ENCODE measurements around the gene EBLN2.

The EBLN2 gene

GRCh38 chr3:73026760-73027113 is 34.7 kb upstream of the EBLN2 start:
- no peaks in the 10 kb centered on the region for H3F3A ChIP-seq (ENCODE audit: insufficient read depth, low read length)
- H3K9me2 ChIP-seq (ENCODE audit: low read depth, low read length): no peaks in the 10 kb centered on the region
- H3K36me3 ChIP-seq (ENCODE audit: insufficient read depth, low read length): peaks cover 54% of the 10 kb centered on the region
- no peak overlapping the region for H3K9ac ChIP-seq (ENCODE audit: low read length)
- TF ChIP-seq, protein P1, sequence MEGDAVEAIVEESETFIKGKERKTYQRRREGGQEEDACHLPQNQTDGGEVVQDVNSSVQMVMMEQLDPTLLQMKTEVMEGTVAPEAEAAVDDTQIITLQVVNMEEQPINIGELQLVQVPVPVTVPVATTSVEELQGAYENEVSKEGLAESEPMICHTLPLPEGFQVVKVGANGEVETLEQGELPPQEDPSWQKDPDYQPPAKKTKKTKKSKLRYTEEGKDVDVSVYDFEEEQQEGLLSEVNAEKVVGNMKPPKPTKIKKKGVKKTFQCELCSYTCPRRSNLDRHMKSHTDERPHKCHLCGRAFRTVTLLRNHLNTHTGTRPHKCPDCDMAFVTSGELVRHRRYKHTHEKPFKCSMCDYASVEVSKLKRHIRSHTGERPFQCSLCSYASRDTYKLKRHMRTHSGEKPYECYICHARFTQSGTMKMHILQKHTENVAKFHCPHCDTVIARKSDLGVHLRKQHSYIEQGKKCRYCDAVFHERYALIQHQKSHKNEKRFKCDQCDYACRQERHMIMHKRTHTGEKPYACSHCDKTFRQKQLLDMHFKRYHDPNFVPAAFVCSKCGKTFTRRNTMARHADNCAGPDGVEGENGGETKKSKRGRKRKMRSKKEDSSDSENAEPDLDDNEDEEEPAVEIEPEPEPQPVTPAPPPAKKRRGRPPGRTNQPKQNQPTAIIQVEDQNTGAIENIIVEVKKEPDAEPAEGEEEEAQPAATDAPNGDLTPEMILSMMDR (IDR thresholded peaks at IDR 0.05; ENCODE audit: low read length): no peak
- TF ChIP-seq EZH2 (IDR thresholded peaks at IDR 0.05; ENCODE audit: borderline replicate concordance, low read length): no peak
- H2AFZ ChIP-seq (ENCODE audit: low read length): no peak overlapping the region
- H3K79me2 ChIP-seq (ENCODE audit: insufficient read depth, low read length): peaks cover 98% of the 10 kb centered on the region
- H3K4me3 ChIP-seq (ENCODE audit: low read depth, low read length, poor library complexity, severe bottlenecking): no peak overlapping the region
- H3K4me2 ChIP-seq (ENCODE audit: low read length): no peak overlapping the region
- no peaks in the 10 kb centered on the region for H3K27me3 ChIP-seq (ENCODE audit: insufficient read depth, low read length)
- no peaks in the 10 kb centered on the region for H3K4me1 ChIP-seq (ENCODE audit: insufficient read depth, low read length, severe bottlenecking)
- no peak overlapping the region for H3K27ac ChIP-seq (ENCODE audit: low read depth, low read length, poor library complexity, severe bottlenecking)
- no peaks in the 10 kb centered on the region for H3K9me3 ChIP-seq (ENCODE audit: low read length)
- H4K20me1 ChIP-seq (ENCODE audit: insufficient read depth, low read length): no peaks in the 10 kb centered on the region

- H3K4me3 ChIP-seq (ENCODE audit: low read depth, low read length, poor library complexity, severe bottlenecking): no peak overlapping the region
- H2AFZ ChIP-seq (ENCODE audit: low read length): no peak overlapping the region
- H3K9ac ChIP-seq (ENCODE audit: low read length): no peak overlapping the region
- TF ChIP-seq EZH2 (IDR thresholded peaks at IDR 0.05; ENCODE audit: borderline replicate concordance, low read length): no peak
- TF ChIP-seq, protein P1 (IDR thresholded peaks at IDR 0.05; ENCODE audit: low read length): no peak
- H3K79me2 ChIP-seq (ENCODE audit: insufficient read depth, low read length): peaks cover 98% of the 10 kb centered on the region
- H3K4me1 ChIP-seq (ENCODE audit: insufficient read depth, low read length, severe bottlenecking): no peaks in the 10 kb centered on the region
- no peaks in the 10 kb centered on the region for H3K9me2 ChIP-seq (ENCODE audit: low read depth, low read length)
- H3K27ac ChIP-seq (ENCODE audit: low read depth, low read length, poor library complexity, severe bottlenecking): no peak overlapping the region
- no peak overlapping the region for H3K4me2 ChIP-seq (ENCODE audit: low read length)
- H3K36me3 ChIP-seq (ENCODE audit: insufficient read depth, low read length): peaks cover 47% of the 10 kb centered on the region
- no peaks in the 10 kb centered on the region for H3K27me3 ChIP-seq (ENCODE audit: insufficient read depth, low read length)
- H3K9me3 ChIP-seq (ENCODE audit: low read length): no peaks in the 10 kb centered on the region
- H4K20me1 ChIP-seq (ENCODE audit: insufficient read depth, low read length): 0 out of 2 replicates have a peak, but pooled peaks cover 7% of the 10 kb centered on the region
- H3F3A ChIP-seq (ENCODE audit: insufficient read depth, low read length): no peaks in the 10 kb centered on the region
Measured at GRCh38 chr3:73028803-73029202, 32.7 kb upstream of the EBLN2 start.

DNA sequence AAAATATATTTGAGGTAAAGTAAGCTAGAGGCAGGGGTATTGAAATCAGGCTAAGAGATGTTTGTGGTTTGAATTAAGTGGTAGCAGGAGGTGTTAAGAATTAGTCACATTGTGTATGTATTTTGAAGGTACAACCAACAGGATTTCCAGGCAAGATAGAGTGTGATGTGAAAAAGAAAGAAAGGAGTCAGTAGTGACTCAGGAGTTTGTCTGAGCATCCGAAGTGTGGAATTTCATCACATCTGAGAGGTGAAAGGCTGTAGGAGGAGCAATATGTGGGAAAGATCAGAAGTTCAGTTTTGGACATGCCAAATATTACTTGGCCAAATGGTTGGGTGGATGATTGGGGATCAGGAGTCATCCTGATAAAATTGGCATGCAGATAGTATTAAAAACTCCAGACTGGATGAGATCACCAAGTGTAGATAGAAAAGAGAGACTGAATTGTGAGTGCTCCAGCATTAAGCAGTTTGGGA is 32.1 kb upstream of the EBLN2 start:
- no peak overlapping the region for H2AFZ ChIP-seq (ENCODE audit: low read length)
- no peaks in the 10 kb centered on the region for H3K9me3 ChIP-seq (ENCODE audit: low read length)
- H3K4me3 ChIP-seq (ENCODE audit: low read depth, low read length, poor library complexity, severe bottlenecking): no peak overlapping the region
- no peak overlapping the region for H3K27ac ChIP-seq (ENCODE audit: low read depth, low read length, poor library complexity, severe bottlenecking)
- no peak overlapping the region for H3K9ac ChIP-seq (ENCODE audit: low read length)
- no peaks in the 10 kb centered on the region for H3F3A ChIP-seq (ENCODE audit: insufficient read depth, low read length)
- H3K36me3 ChIP-seq (ENCODE audit: insufficient read depth, low read length): peaks cover 49% of the 10 kb centered on the region
- no peak for TF ChIP-seq EZH2 (IDR thresholded peaks at IDR 0.05; ENCODE audit: borderline replicate concordance, low read length)
- TF ChIP-seq, protein P1 (IDR thresholded peaks at IDR 0.05; ENCODE audit: low read length): no peak
- H3K9me2 ChIP-seq (ENCODE audit: low read depth, low read length): no peaks in the 10 kb centered on the region
- H3K79me2 ChIP-seq (ENCODE audit: insufficient read depth, low read length): peaks cover 98% of the 10 kb centered on the region
- no peaks in the 10 kb centered on the region for H3K27me3 ChIP-seq (ENCODE audit: insufficient read depth, low read length)
- 0 out of 2 replicates have a peak, but pooled peaks cover 7% of the 10 kb centered on the region for H4K20me1 ChIP-seq (ENCODE audit: insufficient read depth, low read length)
- no peak overlapping the region for H3K4me2 ChIP-seq (ENCODE audit: low read length)
- H3K4me1 ChIP-seq (ENCODE audit: insufficient read depth, low read length, severe bottlenecking): no peaks in the 10 kb centered on the region

All from OCI-LY1 (cell line).